Upper lobe of right lung (tissue), 1 donor: ENCODE results near the gene ARHGAP22. TPM values are rescaled to one million over a fixed set of nuclear protein-coding genes. Genes with fewer than 3 reads are reported as not detected.
A peak's percentile ranks its signal among the peaks of the same experiment; 100 is the strongest.

ENCODE experiments used
- ATAC-seq: fragments of 200-7000 bp; cut with Tn5 transposase; one replicate; pipeline ENCODE4 v1.9.1; 2020; ENCODE audit warnings: mild to moderate bottlenecking, moderate library complexity
- DNase-seq: peaks from one replicate; pipeline ENCODE4 v3.0.0-alpha.2; 2020
- H3K27ac ChIP-seq: fragments of 200-600 bp; one replicate; pipeline ENCODE4 v1.8.0; 2022
- H3K27me3 ChIP-seq: fragments of 200-600 bp; one replicate; pipeline ENCODE4 v1.8.0; 2022; ENCODE audit warnings: mild to moderate bottlenecking
- H3K36me3 ChIP-seq: fragments of 200-600 bp; one replicate; pipeline ENCODE4 v1.8.0; 2022
- H3K4me1 ChIP-seq: fragments of 200-600 bp; one replicate; pipeline ENCODE4 v1.8.0; 2022
- H3K4me3 ChIP-seq: fragments of 200-600 bp; one replicate; pipeline ENCODE4 v1.8.0; 2022; ENCODE audit warnings: mild to moderate bottlenecking
- H3K9me3 ChIP-seq: fragments of 200-600 bp; one replicate; pipeline ENCODE4 v1.8.0; 2022
- CTCF ChIP-seq: fragments of 200-600 bp; IDR thresholded peaks from one replicate; pipeline ENCODE4 v1.8.0; 2022; ENCODE audit warnings: antibody characterized with exemption
- intact Hi-C: fragments of 100-400 bp; cut with DNase I; formaldehyde crosslinking; loops from one replicate; pipeline ENCODE4 v1.11.0; 2022
- total RNA-seq: library from RNA; stranded (reverse); fragmentation: NEBNext Ultra II Directional; extraction: Animal tissue kit (Norgen Biotek cat#: 25700); gene quantifications from one replicate; pipeline ENCODE4 v1.2.1, GENCODE V29; 2021
- donor health status: DM: no; HTN: yes; CAD: no; lungs with severe emphysema.

The ARHGAP22 gene
- total RNA-seq, 1 donor from 2014 or later = 6.8 TPM

- no peaks in the 10 kb centered on the region for H3K4me1 ChIP-seq
- DNase-seq (peak; percentile 45), ATAC-seq (no peak)
- no peak overlapping the region for H3K27ac ChIP-seq
- H3K36me3 ChIP-seq = no peaks in the 10 kb centered on the region
- H3K4me3 ChIP-seq = no peak overlapping the region
- intact Hi-C loops = no loop called here
- H3K27me3 ChIP-seq = peaks cover 6% of the 10 kb centered on the region
- H3K9me3 ChIP-seq = no peaks in the 10 kb centered on the region
- TF ChIP-seq CTCF = no peak
These were observed 138.9 kb downstream of the ARHGAP22 start for GRCh38 chr10:48465860-48466521.

- Histone ChIP-seq H3K9me3 (no peaks in the 10 kb centered on the region), H3K36me3 (no peaks in the 10 kb centered on the region), H3K4me1 (no peaks in the 10 kb centered on the region), H3K27me3 (peaks cover 6% of the 10 kb centered on the region), H3K4me3 (no peak overlapping the region), H3K27ac (no peak overlapping the region)
- peak; percentile 63 for DNase-seq
- intact Hi-C loops = no loop called here
- no peak for TF ChIP-seq CTCF
- ATAC-seq = no peak
These were observed 139.8 kb downstream of the ARHGAP22 start for GRCh38 chr10:48464871-48465736.

- no peak for ATAC-seq
- peak; percentile 58 for DNase-seq
- no peak for TF ChIP-seq CTCF
- no peaks in the 10 kb centered on the region for H3K4me1 ChIP-seq
- H3K9me3 ChIP-seq = no peaks in the 10 kb centered on the region
- intact Hi-C loops = no loop called here
- peaks cover 6% of the 10 kb centered on the region for H3K27me3 ChIP-seq
- H3K4me3 ChIP-seq = no peak overlapping the region
- H3K27ac ChIP-seq = no peak overlapping the region
- no peaks in the 10 kb centered on the region for H3K36me3 ChIP-seq
These were observed 140.6 kb downstream of the ARHGAP22 start for GRCh38 chr10:48464121-48464870.

GRCh38 chr10:48463318-48464003 lies 141.4 kb downstream of the ARHGAP22 start:
- DNase-seq (peak; percentile 64), ATAC-seq (peak; percentile 73)
- intact Hi-C loops = no loop called here
- Histone ChIP-seq H3K36me3 (no peaks in the 10 kb centered on the region), H3K4me3 (no peak overlapping the region), H3K9me3 (no peaks in the 10 kb centered on the region), H3K27ac (no peak overlapping the region), H3K4me1 (no peaks in the 10 kb centered on the region), H3K27me3 (peaks cover 6% of the 10 kb centered on the region)
- TF ChIP-seq CTCF = no peak

- H3K9me3 ChIP-seq = no peaks in the 10 kb centered on the region
- intact Hi-C loops = no loop called here
- TF ChIP-seq CTCF = no peak
- H3K27me3 ChIP-seq = peaks cover 6% of the 10 kb centered on the region
- no peaks in the 10 kb centered on the region for H3K36me3 ChIP-seq
- H3K27ac ChIP-seq = no peak overlapping the region
- H3K4me3 ChIP-seq = no peak overlapping the region
- DNase-seq (peak; percentile 44), ATAC-seq (no peak)
- no peaks in the 10 kb centered on the region for H3K4me1 ChIP-seq
These were observed 142.3 kb downstream of the ARHGAP22 start for GRCh38 chr10:48462482-48463020.
